HG03103 (cell line): Measurements from ENCODE around the gene KIF14.

Experiments used
- ATAC-seq: cut with Tn5 transposase; IDR thresholded peaks from one replicate; pipeline ENCODE4 v1.9.1; 2021; ENCODE audit warnings: low read depth; ENCODE audit not compliant: unreplicated experiment

Gene KIF14

GRCh38 chr1:200620273-200621131 lies at the start of gene KIF14:
Gene KIF14, minus strand, starts transcription at chr1:200620751. Its CDS starts 2,028 bp downstream, at chr1:200618723.
- peak; percentile 96 for ATAC-seq

GRCh38 chr1:200669314-200670241 lies 49.0 kb upstream of the KIF14 start, which contains the start of gene DDX59:
Gene DDX59, minus strand, starts transcription at chr1:200669907. Its CDS starts 3,167 bp downstream, at chr1:200666740.
- ATAC-seq = peak; percentile 75

GRCh38 chr1:200668514-200669313 lies 48.2 kb upstream of the KIF14 start:
- no peak for ATAC-seq

- no peak for ATAC-seq
Observed at GRCh38 chr1:200666309-200666708, 45.8 kb upstream of the KIF14 start.

GRCh38 chr1:200665861-200666260 lies 45.3 kb upstream of the KIF14 start:
- no peak for ATAC-seq

GRCh38 chr1:200660719-200661118 lies 40.2 kb upstream of the KIF14 start:
- ATAC-seq = no peak

- ATAC-seq = no peak
Observed at GRCh38 chr1:200659269-200659668, 38.7 kb upstream of the KIF14 start.

- no peak for ATAC-seq
Observed at GRCh38 chr1:200658037-200658818, 37.7 kb upstream of the KIF14 start.

GRCh38 chr1:200654660-200655059 lies 34.1 kb upstream of the KIF14 start:
- ATAC-seq = peak; percentile 91

GRCh38 chr1:200653022-200653462 lies 32.5 kb upstream of the KIF14 start:
- peak; percentile 38 for ATAC-seq

- no peak for ATAC-seq
Observed at GRCh38 chr1:200652378-200652777, 31.8 kb upstream of the KIF14 start.

- ATAC-seq = peak; percentile 61
Observed at GRCh38 chr1:200646515-200646914, 26.0 kb upstream of the KIF14 start.

- no peak for ATAC-seq
Observed at GRCh38 chr1:200644021-200644420, 23.5 kb upstream of the KIF14 start.

- no peak for ATAC-seq
Observed at GRCh38 chr1:200642481-200642880, 21.9 kb upstream of the KIF14 start.

- no peak for ATAC-seq
Observed at GRCh38 chr1:200640963-200641401, 20.4 kb upstream of the KIF14 start.

- ATAC-seq = no peak
Observed at GRCh38 chr1:200640373-200640962, 19.9 kb upstream of the KIF14 start.

- no peak for ATAC-seq
Observed at GRCh38 chr1:200638073-200638472, 17.5 kb upstream of the KIF14 start.

- no peak for ATAC-seq
Observed at GRCh38 chr1:200636681-200637080, 16.1 kb upstream of the KIF14 start.
